GM19043 (cell line): ENCODE measurements around the gene TMBIM6.
A peak's percentile ranks its signal among the peaks of the same experiment; 100 is the strongest.
"Not testable (repeated sequence)": the region's sequence is repeated elsewhere in the genome, so short reads cannot be mapped to it uniquely, and the experiment has no call there.

Experiments used
- ATAC-seq: cut with Tn5 transposase; IDR thresholded peaks from one replicate; pipeline ENCODE4 v1.9.1; 2021; ENCODE audit warnings: low read depth; ENCODE audit not compliant: unreplicated experiment

The TMBIM6 gene

GRCh38 chr12:49721355-49721754 is 20.0 kb upstream of the TMBIM6 start:
- ATAC-seq: not testable (repeated sequence)

GRCh38 chr12:49728446-49728845 is 12.9 kb upstream of the TMBIM6 start:
- no peak for ATAC-seq

- ATAC-seq: no peak
These were observed 11.3 kb upstream of the TMBIM6 start for GRCh38 chr12:49730050-49730449.

GRCh38 chr12:49730568-49731101 is 10.7 kb upstream of the TMBIM6 start:
- no peak for ATAC-seq

- no peak for ATAC-seq
These were observed 7.9 kb upstream of the TMBIM6 start for GRCh38 chr12:49733219-49734017.

- ATAC-seq: not testable (repeated sequence)
These were observed 6.5 kb upstream of the TMBIM6 start for GRCh38 chr12:49734900-49735299.

GRCh38 chr12:49738721-49739120 is 2.6 kb upstream of the TMBIM6 start:
- ATAC-seq: not testable (repeated sequence)

GRCh38 chr12:49740277-49740676 is 1.1 kb upstream of the TMBIM6 start:
- ATAC-seq: not testable (repeated sequence)

- ATAC-seq: peak; percentile 41
These were observed 694 bp downstream of the TMBIM6 start for GRCh38 chr12:49741882-49742620.

GRCh38 chr12:49744363-49744885 is 3.1 kb downstream of the TMBIM6 start:
- no peak for ATAC-seq

GRCh38 chr12:49748306-49748705 is 6.9 kb downstream of the TMBIM6 start:
- ATAC-seq: no peak

- no peak for ATAC-seq
These were observed 7.4 kb downstream of the TMBIM6 start for GRCh38 chr12:49748800-49749199.

- no peak for ATAC-seq
These were observed 9.0 kb downstream of the TMBIM6 start for GRCh38 chr12:49750027-49750995.

- ATAC-seq: no peak
These were observed 9.6 kb downstream of the TMBIM6 start for GRCh38 chr12:49750996-49751393.

GRCh38 chr12:49761677-49762467 is 20.5 kb downstream of the TMBIM6 start:
- ATAC-seq: no peak

- no peak for ATAC-seq
These were observed 21.1 kb downstream of the TMBIM6 start for GRCh38 chr12:49762468-49762847.

GRCh38 chr12:49763006-49763591 is 21.7 kb downstream of the TMBIM6 start:
- no peak for ATAC-seq

GRCh38 chr12:49764126-49764525 is 22.8 kb downstream of the TMBIM6 start:
- no peak for ATAC-seq

- no peak for ATAC-seq
These were observed 24.7 kb downstream of the TMBIM6 start for GRCh38 chr12:49766115-49766455.
